Natural killer cell treated with Interleukin-12 subunit alpha and Interleukin-12 subunit beta and Interleukin-15 and Interleukin-18, amount 100 ng/mL, for 72 hours (primary cell): Measurements from ENCODE around the gene LCN2. TPM values are rescaled to one million over a fixed set of nuclear protein-coding genes. Genes with fewer than 3 reads are reported as not detected.
A peak's percentile ranks its signal among the peaks of the same experiment; 100 is the strongest.
"Not testable (repeated sequence)": the region's sequence is repeated elsewhere in the genome, so short reads cannot be mapped to it uniquely, and the experiment has no call there.

Source experiments
- ATAC-seq, 2 donors: fragments of 150-1000 bp; cut with Tn5 transposase in 1 of 2; sonication (Bioruptor Pico), chemical (Tn5 transposase) in 1 of 2; 2 replicates each; pipeline ENCODE4 v1.10.0; 2021
- DNase-seq: peaks from one replicate; pipeline ENCODE4 v3.0.0; 2022; ENCODE audit warnings: low spot score
- H3K27ac Mint-ChIP-seq, 2 donors: 1 replicate in 1 of 2; 2 replicates in 1 of 2; pipeline ENCODE4 v1.8.0; 2022; ENCODE audit warnings: mixed read lengths in 2 of 2, mild to moderate bottlenecking in 1 of 2, moderate library complexity in 1 of 2
- H3K27me3 Mint-ChIP-seq, 2 donors: 1 replicate in 1 of 2; 2 replicates in 1 of 2; pipeline ENCODE4 v1.8.0; 2022; ENCODE audit warnings: mixed read lengths in 2 of 2
- H3K36me3 Mint-ChIP-seq: one replicate; pipeline ENCODE4 v1.8.0; 2022; ENCODE audit warnings: mixed read lengths
- H3K4me1 Mint-ChIP-seq, 2 donors: 1 replicate in 1 of 2; 2 replicates in 1 of 2; pipeline ENCODE4 v1.8.0; 2022; ENCODE audit warnings: low read depth in 2 of 2, mixed read lengths in 2 of 2, mild to moderate bottlenecking in 1 of 2
- H3K4me3 Mint-ChIP-seq: one replicate; pipeline ENCODE4 v1.8.0; 2022; ENCODE audit warnings: mixed read lengths
- H3K9me3 Mint-ChIP-seq: 2 replicates; pipeline ENCODE4 v1.8.0; 2022; ENCODE audit warnings: mixed read lengths
- total RNA-seq, 2 donors: library from RNA; stranded (reverse); gene quantifications; one replicate each; pipeline ENCODE4 v1.2.3, GENCODE V29; 2022

Gene LCN2
- total RNA-seq, 2 donors from 2014 or later: not detected

DNA sequence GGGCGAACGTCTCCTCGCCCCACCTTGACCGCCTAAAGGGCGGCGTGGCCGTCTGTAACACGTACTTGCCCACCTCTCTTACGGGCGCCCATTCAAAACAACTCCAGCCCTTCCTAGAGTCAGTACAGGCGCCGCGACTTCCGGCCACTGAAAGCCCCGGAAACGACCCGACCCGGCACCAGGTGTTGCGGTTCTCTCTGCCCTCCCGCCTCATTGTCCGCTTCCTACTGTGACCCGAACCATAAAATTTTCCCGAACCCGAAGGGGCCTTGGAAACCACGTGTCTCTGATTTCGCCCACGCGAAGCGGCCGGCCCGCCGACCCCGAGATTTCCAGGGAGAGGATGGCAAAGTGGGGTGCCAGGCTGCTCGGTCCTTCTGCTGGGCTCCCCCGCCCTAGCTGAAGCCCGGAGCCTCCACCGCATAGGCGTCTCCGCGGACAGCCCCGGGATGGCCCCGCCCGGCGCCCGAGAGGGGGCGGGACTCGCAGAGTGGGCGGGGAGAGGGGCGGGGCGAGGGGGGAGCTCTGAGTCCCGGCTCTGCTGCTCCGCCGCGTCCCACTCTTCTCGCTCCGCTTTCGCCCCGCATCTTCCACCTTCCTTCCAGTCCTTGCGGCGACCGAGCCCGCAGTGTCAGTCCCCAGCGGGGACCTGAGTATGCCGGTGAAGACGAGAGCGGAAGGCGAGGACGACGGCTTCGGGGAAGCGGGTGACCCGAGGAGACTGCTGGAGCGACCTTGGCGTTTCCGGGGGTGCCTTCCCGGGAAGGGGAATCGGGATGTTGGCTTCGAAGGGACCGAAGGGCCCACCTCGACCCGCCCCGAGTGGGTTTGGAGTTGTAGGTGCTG, 21.0 kb upstream of the LCN2 start:
- Mint-ChIP-seq H3K36me3 (no peaks in the 10 kb centered on the region), H3K9me3 (no peaks in the 10 kb centered on the region), H3K27ac (peak overlapping the region; percentile 92 to 99), H3K27me3 (peaks cover 6 to 8% of the 10 kb centered on the region in 2 donors), H3K4me3 (peak overlapping the region; percentile 88), H3K4me1 (peaks cover 25 to 26% of the 10 kb centered on the region in 2 donors)
- peak; percentile 90 to 91 for ATAC-seq
- DNase-seq: peak; percentile 88

DNA sequence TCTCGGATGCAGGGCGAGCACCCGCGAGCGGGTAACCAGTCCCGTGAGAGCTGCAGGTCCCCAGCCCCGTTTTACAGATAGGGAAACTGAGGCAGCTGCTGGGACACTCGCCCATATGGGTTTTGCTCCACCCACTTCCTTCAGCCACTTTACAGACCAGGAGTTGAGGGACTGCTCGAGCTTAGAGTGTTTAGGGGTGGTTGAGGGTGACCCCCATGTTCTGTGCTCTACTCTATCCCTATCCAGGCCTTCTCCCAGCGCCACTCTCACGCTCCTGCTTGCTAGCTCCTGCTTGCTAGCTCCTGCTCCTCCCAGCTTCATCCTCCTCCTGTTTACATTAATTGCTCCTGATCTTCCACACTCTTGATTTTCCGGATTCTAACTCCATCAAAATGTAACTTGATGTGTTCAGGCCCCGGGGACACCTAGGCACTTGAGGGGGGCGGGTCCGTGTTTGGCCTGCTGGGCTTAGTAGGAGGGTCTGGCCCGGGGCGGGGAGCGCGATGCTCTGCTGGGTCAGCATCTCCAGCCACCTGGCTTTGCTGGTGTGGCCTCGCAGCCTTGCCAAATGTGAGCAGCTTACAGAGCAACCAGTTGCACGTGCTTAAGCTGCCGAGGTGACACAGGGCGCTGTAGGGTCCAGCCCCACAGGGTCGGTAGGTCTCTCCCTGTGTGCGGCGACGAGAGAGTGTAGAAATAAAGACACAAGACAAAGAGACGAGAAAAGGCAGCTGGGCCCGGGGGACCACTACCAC, 20.2 kb upstream of the LCN2 start:
- ATAC-seq (no peak), DNase-seq (peak; percentile 59)
- H3K9me3 Mint-ChIP-seq: no peaks in the 10 kb centered on the region
- H3K27ac Mint-ChIP-seq: peak overlapping the region; percentile 92 to 99
- H3K36me3 Mint-ChIP-seq: no peaks in the 10 kb centered on the region
- peaks cover 14% of the 10 kb centered on the region in 2 donors for H3K27me3 Mint-ChIP-seq
- H3K4me1 Mint-ChIP-seq: peaks cover 25 to 26% of the 10 kb centered on the region in 2 donors
- H3K4me3 Mint-ChIP-seq: peak overlapping the region; percentile 88

DNA sequence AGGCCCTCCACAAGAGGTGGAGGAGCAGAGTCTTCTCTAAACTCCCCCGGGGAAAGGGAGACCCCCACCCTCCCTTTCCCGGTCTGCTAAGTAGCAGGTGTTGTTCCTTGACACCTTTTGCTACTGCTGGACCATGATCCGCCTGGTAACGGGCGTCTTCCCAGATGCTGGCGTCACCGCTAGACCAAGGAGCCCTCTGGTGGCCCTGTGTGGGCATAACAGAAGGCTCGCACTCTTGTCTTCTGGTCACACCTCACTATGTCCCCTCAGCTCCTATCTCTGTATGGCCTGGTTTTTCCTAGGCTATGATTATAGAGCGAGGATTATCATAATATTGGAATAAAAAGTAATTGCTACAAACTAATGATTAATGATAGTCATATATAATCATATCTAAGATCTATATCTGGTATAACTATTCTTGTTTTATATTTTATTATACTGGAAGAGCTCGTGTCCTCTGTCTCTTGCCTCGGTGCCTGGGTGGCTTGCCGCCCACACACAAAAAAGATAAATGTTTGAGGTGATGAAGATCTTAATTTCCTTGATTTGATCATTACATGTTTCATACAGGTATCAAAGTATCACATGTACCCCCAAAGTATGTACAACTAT, 19.2 kb upstream of the LCN2 start:
- not testable (repeated sequence) for ATAC-seq, H3K36me3 Mint-ChIP-seq, H3K9me3 Mint-ChIP-seq, H3K27ac Mint-ChIP-seq, DNase-seq
- Mint-ChIP-seq H3K4me1 (peaks cover 23 to 24% of the 10 kb centered on the region in 2 donors), H3K27me3 (peaks cover 14 to 24% of the 10 kb centered on the region in 2 donors), H3K4me3 (peak overlapping the region; percentile 50)

DNA sequence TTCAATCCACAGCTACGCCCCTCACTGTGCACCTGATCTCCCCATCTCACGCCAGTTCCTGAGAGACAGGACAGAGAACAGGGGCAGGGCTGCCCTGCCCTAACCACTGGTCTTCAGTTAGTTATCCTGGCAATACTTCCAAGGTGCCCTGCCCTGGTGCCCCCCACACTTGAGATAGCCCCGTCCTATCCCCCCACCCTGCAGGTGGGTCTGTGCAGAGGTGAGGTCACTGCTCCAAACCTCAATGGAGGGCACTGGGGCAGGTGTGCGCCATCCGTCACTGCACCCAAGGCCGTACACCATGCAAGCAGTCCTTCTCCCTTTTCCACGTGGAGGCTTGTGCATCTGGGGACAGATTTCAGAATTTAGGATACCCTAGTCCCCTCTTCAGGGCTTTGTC, 18.6 kb upstream of the LCN2 start:
- Mint-ChIP-seq H3K4me1 (peaks cover 18 to 20% of the 10 kb centered on the region in 2 donors), H3K27me3 (peaks cover 14 to 29% of the 10 kb centered on the region in 2 donors)
- not testable (repeated sequence) for ATAC-seq, H3K4me3 Mint-ChIP-seq, H3K36me3 Mint-ChIP-seq, DNase-seq, H3K27ac Mint-ChIP-seq, H3K9me3 Mint-ChIP-seq

DNA sequence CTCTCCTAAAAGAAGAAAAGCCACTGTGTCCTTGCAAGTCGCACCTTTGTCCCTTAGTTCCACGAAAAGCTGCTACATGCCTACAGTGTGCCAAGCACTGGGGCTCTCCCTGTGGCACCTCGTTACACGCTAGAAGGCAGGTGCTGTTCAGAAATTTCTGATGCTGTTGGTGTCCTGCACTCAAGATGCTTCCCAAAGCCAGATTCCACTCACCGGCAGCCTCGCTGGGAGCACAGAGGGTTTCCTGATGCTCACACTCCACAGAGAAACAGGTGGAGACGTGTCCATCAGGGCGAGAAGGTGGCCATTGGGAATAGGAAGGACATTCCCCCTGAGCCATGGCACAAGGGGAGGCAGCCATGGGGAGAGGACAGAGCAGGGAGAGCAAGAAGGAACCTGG, 17.9 kb upstream of the LCN2 start:
- not testable (repeated sequence) for DNase-seq, ATAC-seq, H3K9me3 Mint-ChIP-seq, H3K27ac Mint-ChIP-seq, H3K36me3 Mint-ChIP-seq, H3K4me3 Mint-ChIP-seq
- H3K4me1 Mint-ChIP-seq: peaks cover 13 to 14% of the 10 kb centered on the region in 2 donors
- peaks cover 16 to 29% of the 10 kb centered on the region in 2 donors for H3K27me3 Mint-ChIP-seq

DNA sequence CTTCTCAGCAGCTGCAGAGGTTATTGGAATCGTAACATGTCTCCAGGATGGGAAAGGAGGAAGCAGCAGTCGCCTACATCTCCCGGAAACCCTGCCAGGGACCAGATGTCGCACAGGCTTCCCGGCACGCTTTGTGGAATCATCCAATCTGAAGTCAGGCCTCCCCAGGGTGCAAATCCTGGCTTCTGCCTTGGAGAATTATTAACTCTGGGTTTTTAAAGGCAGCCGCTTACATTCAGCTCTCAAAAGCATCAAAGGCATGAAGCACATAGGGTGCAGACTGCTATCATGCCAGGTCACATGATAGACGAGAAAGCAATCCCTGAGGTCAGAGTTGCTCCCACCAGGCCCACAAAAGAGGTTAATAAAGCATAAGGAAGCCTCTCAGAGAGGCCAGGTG, 17.1 kb upstream of the LCN2 start:
- not testable (repeated sequence) for ATAC-seq, H3K27ac Mint-ChIP-seq, H3K36me3 Mint-ChIP-seq, H3K4me3 Mint-ChIP-seq, H3K9me3 Mint-ChIP-seq, DNase-seq
- Mint-ChIP-seq H3K27me3 (peaks cover 16 to 29% of the 10 kb centered on the region in 2 donors), H3K4me1 (peaks cover 12 to 14% of the 10 kb centered on the region in 2 donors)

DNA sequence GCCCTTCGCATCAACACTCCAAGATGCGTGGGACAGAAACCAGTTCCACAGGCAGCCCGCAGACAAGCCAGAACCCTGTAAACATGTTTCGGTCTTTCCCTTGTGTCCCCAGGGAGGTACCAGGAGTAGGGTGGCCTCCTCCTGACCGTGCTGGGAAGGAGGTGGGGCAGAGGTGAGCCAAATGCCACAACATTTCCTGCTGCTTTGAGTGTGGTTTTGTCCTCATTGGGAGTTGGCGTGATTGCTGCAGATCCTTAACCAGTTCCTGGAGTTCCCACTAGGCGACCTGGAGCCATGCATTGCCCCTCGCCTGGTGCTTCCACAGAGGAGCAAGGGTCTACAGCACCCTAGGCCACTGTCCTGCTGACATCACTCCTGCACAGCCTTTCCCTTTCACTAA, 13.7 kb upstream of the LCN2 start:
- H3K4me3 Mint-ChIP-seq, DNase-seq, H3K36me3 Mint-ChIP-seq, ATAC-seq, H3K4me1 Mint-ChIP-seq, H3K9me3 Mint-ChIP-seq, H3K27ac Mint-ChIP-seq: not testable (repeated sequence)
- H3K27me3 Mint-ChIP-seq: peaks cover 16 to 29% of the 10 kb centered on the region in 2 donors

DNA sequence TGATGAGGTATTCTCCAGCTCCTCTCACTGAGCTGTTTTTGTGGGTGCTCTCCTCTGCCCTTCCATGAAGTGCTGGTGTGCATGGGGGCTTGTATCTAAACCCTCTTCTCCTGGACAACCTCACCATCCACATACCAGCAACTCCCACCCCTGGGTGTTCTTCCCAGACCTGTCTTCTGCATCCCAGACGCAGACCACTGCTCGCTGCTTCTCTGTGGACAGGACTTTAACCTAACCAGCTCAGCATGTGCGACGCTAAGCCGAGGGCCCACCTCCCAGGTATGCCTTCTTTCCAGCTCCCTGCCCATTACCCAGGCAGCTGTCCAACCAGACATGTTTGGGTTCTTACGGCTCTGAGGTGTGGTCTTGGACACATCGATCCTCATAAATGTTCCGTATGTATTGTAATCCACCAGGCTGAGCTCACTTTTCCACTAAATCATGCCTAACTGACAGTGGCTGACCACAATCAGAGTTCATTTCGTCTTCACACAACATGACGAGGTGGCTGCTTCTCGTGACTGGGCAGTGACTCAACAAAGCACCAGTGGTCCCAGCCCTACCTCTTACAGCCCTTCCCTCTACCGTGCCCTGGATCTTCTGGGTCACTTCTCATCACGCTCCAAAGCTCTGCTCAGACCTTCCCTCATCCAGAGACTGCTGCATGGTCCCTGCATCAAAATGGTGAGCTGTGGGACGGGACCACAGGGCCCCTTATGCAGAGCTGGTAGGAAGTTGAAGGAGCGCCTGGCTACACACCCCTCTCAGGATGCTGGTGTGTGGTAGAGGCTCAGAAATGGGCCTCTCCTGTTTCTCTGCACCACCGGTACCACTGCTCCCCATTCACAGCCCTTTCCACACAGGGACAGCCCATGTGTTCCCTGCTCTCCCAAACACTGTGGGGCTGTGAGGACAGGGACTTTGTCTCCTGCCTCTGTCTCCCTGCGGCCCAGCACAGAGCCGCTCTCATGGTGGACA, 12.1 kb upstream of the LCN2 start:
- Mint-ChIP-seq H3K4me1 (peaks cover 0 to 2% of the 10 kb centered on the region in 2 donors), H3K36me3 (no peaks in the 10 kb centered on the region), H3K9me3 (no peaks in the 10 kb centered on the region), H3K27ac (no peak overlapping the region), H3K4me3 (no peak overlapping the region), H3K27me3 (peaks cover 19 to 29% of the 10 kb centered on the region in 2 donors)
- no peak for DNase-seq
- ATAC-seq: peak in 1 of 2 donors; percentile 13

DNA sequence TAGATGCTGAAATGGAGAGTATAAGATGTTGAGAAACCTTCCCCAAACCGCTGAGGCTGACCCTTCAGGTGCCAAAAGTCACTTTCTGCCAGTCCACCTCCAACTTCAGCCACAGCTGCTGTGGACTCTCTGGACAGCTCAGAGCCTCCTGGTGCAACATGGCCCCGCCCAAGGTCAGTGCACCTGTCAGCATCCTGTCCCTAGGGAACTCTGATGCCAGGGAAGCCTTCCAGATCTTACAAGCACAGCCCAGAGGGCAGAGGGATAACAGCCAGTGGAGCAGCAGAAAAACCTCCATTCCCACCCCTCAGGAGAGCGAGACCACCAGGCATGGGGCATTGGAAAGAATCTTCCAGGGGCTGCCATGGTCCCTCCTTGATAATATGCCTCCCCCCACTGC, 11.3 kb upstream of the LCN2 start:
- Mint-ChIP-seq H3K9me3 (no peaks in the 10 kb centered on the region), H3K27ac (no peak overlapping the region), H3K4me1 (peaks cover 0 to 3% of the 10 kb centered on the region in 2 donors), H3K4me3 (no peak overlapping the region), H3K36me3 (no peaks in the 10 kb centered on the region), H3K27me3 (peaks cover 13 to 25% of the 10 kb centered on the region in 2 donors)
- no peak for DNase-seq
- no peak for ATAC-seq

DNA sequence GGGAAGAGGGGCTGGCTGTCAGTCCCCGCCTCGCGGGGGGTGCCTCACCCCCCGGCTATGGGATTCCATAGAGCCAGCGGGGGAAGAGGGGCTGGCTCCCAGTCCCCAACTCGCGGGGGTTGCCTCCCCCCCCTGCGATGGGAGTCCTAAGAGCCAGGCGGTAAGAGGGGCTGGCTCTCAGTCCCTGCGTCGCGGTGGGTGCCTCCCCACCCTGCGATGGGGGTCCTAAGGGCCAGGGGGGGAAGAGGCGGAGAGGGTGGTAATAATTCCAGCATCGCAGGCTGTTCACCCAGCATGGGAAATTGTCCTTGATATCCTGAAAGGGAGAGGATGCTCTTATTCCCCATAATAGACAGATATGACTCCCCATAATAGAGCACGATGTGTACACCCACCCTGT, 9.6 kb upstream of the LCN2 start:
- Mint-ChIP-seq H3K36me3 (no peaks in the 10 kb centered on the region), H3K27ac (no peak overlapping the region), H3K27me3 (peaks cover 5 to 10% of the 10 kb centered on the region in 2 donors), H3K4me3 (no peak overlapping the region), H3K9me3 (no peaks in the 10 kb centered on the region), H3K4me1 (peaks cover 0 to 3% of the 10 kb centered on the region in 2 donors)
- ATAC-seq (no peak), DNase-seq (no peak)

DNA sequence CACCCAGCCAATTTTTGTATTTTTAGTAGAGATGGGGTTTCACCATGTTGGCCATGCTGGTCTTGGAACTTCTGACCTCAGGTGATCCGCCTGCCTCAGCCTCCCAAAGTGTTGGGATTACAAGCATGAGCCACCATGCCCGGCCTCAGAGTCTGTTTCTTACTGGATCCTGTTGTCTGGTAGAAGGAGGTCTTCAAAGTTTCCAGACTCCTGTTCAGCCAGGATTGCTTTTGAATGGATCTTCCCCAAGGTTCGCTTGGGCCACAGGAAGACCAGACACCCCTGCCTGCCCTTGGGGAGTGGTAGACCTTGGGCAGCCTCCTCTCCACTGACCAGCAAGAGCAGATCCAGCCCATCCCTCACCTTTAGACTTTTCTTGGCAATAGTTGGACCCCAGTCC, 7.6 kb upstream of the LCN2 start:
- no peaks in the 10 kb centered on the region for H3K36me3 Mint-ChIP-seq
- no peaks in the 10 kb centered on the region for H3K9me3 Mint-ChIP-seq
- ATAC-seq: no peak
- DNase-seq: no peak
- H3K27me3 Mint-ChIP-seq: peaks cover 0 to 3% of the 10 kb centered on the region in 2 donors
- H3K27ac Mint-ChIP-seq: peak overlapping the region in 1 of 2 donors; percentile 72
- no peak overlapping the region for H3K4me3 Mint-ChIP-seq
- H3K4me1 Mint-ChIP-seq: peaks cover 0 to 3% of the 10 kb centered on the region in 2 donors

DNA sequence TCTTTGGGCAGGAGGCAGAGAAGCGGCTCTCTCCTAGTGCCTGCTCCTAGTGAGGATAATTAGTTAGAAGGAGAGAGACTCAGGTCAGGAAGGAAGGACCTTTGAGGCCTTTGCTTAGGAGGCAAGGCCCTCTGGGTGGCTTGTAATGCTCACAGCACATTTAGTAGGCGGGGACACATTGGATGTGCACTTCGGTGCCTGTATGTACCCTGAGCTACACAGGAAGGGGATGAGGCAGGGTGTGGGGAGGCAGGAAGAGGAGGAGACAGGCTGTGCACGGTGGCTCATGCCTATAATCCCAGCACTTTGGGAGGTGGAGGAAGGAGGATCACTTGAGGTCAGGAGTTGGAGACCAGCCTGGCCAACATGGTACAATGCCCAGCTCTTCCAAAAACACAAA, 7.2 kb upstream of the LCN2 start:
- Mint-ChIP-seq H3K4me1 (peaks cover 0 to 3% of the 10 kb centered on the region in 2 donors), H3K4me3 (no peak overlapping the region), H3K27me3 (peaks cover 0 to 3% of the 10 kb centered on the region in 2 donors), H3K27ac (peak overlapping the region in 1 of 2 donors; percentile 72), H3K9me3 (no peaks in the 10 kb centered on the region), H3K36me3 (no peaks in the 10 kb centered on the region)
- DNase-seq (no peak), ATAC-seq (no peak)

DNA sequence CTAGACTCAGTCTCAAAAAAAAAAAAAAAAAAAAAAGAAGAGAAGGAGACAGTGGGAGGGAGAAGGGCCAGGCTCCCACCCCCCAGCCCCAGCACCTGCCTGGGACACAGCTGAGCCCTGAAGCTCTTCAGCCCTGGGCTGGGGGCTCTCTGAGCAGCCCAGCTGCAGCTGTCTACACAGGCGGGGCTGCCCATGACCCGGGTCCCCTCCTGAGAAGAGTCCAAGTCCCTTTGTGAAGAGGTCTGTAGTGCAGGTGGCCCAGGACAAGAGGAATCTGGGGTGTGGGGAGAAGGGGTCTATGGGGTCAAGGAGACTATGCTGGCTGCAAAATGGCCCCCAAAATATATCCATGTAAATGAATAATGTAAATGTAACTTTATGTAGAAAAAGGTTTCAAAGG, 6.7 kb upstream of the LCN2 start:
- Mint-ChIP-seq H3K4me3 (no peak overlapping the region), H3K4me1 (peaks cover 0 to 3% of the 10 kb centered on the region in 2 donors), H3K36me3 (no peaks in the 10 kb centered on the region), H3K9me3 (no peaks in the 10 kb centered on the region), H3K27me3 (peaks cover 0 to 3% of the 10 kb centered on the region in 2 donors), H3K27ac (peak overlapping the region in 1 of 2 donors; percentile 72)
- ATAC-seq: no peak
- DNase-seq: no peak
